Measurements from ENCODE around the gene ABCC8.
A peak's percentile ranks its signal among the peaks of the same experiment; 100 is the strongest.

The ABCC8 gene

DNA sequence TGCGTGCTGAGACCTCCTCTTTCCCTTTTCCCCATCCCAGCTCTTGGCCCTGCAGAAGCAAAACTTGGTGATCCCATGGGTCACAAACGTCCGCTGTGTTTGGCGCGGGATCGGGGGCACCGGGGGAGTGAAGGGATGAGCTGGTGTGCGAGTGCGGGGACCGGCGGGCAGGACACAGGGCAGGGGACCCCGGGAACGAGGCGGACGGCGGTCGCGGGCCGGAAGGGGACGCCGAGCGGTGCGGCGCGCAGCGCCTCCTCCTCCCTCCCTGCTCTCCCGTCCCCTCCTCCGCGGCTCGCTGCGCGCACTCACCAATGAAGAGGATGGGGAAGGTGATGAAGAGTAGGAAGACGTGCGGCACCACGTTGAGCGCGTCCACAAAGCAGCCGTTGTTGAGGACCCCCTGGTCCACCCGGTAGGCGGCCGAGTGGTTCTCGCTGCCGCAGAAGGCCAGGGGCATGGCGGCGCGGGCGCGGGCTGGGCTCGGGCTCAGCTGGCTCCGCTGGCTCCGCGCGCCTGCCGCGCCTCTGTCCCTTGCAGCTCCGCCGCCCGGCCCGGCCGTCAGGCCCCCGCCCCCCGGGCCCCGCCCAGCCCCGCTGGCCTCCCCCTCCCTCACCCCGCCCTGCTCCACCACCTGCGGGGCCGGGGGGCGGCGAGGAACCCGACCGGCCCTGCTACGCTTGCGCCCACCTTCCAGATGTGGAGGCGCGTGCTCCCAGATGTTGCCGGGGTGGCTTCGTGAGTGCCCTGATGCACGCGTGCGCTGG is at the start of gene ABCC8:
Gene ABCC8 (minus strand): TSS at position 529 of the 767 bp plus-strand sequence. CDS start 69 bp downstream, at position 460.
- Histone ChIP-seq H3K36me3 (ENCODE audit: control insufficient read depth, insufficient read depth, low read length) (no peaks in the 10 kb centered on the region), H3K27me3 (ENCODE audit: control insufficient read depth, insufficient read depth, low read length) (peaks cover 15% of the 10 kb centered on the region), H3K4me3 (ENCODE audit: low read length) (peak within 1 kb of the TSS; percentile 22), H3K27ac (ENCODE audit: low read depth, low read length) (no peak within 1 kb of the TSS), H3K9ac (ENCODE audit: low read length) (no peak within 1 kb of the TSS), H3K4me1 (ENCODE audit: control insufficient read depth, insufficient read depth, low read length) (no peaks in the 10 kb centered on the region)

DNA sequence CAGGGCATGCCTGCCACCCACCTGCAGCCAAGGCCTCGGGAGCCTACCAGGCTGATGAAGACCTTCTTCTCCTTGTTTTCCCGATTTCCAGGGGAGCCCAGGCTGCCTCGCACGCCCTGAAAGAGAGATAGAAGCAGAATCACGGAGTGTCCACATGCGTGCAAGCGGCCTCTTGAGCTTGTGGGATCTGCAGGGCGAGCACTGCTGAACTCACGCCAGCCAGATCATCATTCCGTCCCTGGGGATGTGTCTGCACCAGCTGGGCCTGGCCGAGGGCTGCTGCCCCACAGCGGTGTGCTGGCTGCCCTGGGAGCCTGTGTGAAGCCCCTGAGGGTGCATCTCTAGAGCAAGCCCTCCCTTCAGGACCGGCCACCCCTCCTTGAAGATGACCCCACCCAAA is 49.7 kb upstream of the ABCC8 start:
- no peaks in the 10 kb centered on the region for H3K27me3 ChIP-seq (ENCODE audit: control insufficient read depth, insufficient read depth, low read length)

DNA sequence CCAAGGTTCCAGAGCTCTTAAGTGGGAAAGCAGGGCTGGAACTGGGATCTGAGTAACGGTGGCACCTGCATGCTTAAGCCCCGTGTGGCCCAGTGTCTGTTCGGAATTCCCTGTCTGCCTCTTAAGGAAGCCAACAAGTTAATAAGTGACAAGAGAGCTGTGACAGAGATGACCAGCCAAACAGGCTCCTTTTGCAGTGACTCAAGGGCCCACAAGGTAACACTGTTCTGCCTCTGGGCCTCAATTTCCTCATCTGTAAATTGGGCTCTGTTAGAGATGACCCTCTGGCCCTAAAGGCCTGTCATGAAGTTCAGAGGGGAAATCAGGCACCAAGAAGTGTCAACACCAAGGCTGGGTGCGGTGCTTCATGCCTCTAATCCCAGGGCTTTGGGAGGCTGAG is 48.9 kb upstream of the ABCC8 start:
- no peaks in the 10 kb centered on the region for H3K36me3 ChIP-seq (ENCODE audit: control insufficient read depth, insufficient read depth, low read length)
- no peaks in the 10 kb centered on the region for H3K27me3 ChIP-seq (ENCODE audit: control insufficient read depth, insufficient read depth, low read length)
- H3K4me1 ChIP-seq (ENCODE audit: control insufficient read depth, insufficient read depth, low read length), result no peaks in the 10 kb centered on the region
- no peak overlapping the region for H3K27ac ChIP-seq (ENCODE audit: low read depth, low read length)
- no peak overlapping the region for H3K4me3 ChIP-seq (ENCODE audit: low read length)
- no peak overlapping the region for H3K9ac ChIP-seq (ENCODE audit: low read length)

More for the DNA sequence above, 49.7 kb upstream of the ABCC8 start:
- no peaks in the 10 kb centered on the region for H3K36me3 ChIP-seq (ENCODE audit: control insufficient read depth, insufficient read depth, low read length)
- H3K27ac ChIP-seq (ENCODE audit: low read depth, low read length), result no peak overlapping the region
- no peaks in the 10 kb centered on the region for H3K4me1 ChIP-seq (ENCODE audit: control insufficient read depth, insufficient read depth, low read length)
- no peak overlapping the region for H3K9ac ChIP-seq (ENCODE audit: low read length)
- H3K4me3 ChIP-seq (ENCODE audit: low read length), result no peak overlapping the region

DNA sequence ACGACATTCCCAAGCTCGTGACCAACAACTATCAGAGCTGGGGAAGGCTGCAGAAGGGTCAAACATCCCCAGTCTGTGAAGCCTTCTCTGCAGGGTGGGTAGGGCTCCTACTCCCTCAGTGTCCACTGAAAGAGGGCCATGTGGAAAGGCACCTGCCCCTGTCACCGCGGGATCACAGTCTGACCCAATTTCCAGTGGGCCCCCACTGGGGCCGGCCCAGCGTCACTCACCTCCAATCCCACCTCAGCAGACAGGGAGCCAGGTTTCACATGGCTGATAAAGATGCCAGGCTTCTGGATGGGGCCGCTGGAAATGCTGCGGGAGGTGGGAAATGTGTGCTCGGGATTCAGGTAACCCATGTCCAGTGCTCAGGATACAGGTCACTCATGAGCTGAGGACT is 47.6 kb upstream of the ABCC8 start:
- Histone ChIP-seq H3K4me1 (ENCODE audit: control insufficient read depth, insufficient read depth, low read length) (no peaks in the 10 kb centered on the region), H3K27ac (ENCODE audit: low read depth, low read length) (no peak overlapping the region), H3K9ac (ENCODE audit: low read length) (no peak overlapping the region), H3K27me3 (ENCODE audit: control insufficient read depth, insufficient read depth, low read length) (no peaks in the 10 kb centered on the region), H3K36me3 (ENCODE audit: control insufficient read depth, insufficient read depth, low read length) (no peaks in the 10 kb centered on the region), H3K4me3 (ENCODE audit: low read length) (no peak overlapping the region)

DNA sequence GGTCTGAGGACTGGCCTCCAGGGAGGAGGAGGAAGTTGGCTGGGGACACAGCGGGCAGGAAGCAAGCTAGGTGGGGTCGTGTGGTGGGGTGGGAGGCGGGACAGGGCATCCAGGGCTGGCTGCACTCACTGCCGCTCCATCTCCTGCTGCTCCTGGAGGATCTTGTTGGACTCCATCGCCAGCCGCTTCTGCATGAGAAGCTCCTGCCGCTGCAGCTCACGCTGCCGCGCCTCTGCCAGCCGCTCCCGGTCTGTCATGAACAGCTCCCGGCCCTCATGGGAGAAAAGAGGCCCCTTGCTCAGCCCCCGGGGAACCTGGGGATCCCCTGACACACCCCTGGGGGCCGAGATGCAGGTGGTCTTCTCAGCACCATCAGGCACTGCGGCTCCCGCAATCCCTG is 46.0 kb upstream of the ABCC8 start:
- Histone ChIP-seq H3K4me3 (ENCODE audit: low read length) (no peak overlapping the region), H3K36me3 (ENCODE audit: control insufficient read depth, insufficient read depth, low read length) (no peaks in the 10 kb centered on the region), H3K27ac (ENCODE audit: low read depth, low read length) (no peak overlapping the region), H3K27me3 (ENCODE audit: control insufficient read depth, insufficient read depth, low read length) (no peaks in the 10 kb centered on the region), H3K4me1 (ENCODE audit: control insufficient read depth, insufficient read depth, low read length) (no peaks in the 10 kb centered on the region), H3K9ac (ENCODE audit: low read length) (no peak overlapping the region)

DNA sequence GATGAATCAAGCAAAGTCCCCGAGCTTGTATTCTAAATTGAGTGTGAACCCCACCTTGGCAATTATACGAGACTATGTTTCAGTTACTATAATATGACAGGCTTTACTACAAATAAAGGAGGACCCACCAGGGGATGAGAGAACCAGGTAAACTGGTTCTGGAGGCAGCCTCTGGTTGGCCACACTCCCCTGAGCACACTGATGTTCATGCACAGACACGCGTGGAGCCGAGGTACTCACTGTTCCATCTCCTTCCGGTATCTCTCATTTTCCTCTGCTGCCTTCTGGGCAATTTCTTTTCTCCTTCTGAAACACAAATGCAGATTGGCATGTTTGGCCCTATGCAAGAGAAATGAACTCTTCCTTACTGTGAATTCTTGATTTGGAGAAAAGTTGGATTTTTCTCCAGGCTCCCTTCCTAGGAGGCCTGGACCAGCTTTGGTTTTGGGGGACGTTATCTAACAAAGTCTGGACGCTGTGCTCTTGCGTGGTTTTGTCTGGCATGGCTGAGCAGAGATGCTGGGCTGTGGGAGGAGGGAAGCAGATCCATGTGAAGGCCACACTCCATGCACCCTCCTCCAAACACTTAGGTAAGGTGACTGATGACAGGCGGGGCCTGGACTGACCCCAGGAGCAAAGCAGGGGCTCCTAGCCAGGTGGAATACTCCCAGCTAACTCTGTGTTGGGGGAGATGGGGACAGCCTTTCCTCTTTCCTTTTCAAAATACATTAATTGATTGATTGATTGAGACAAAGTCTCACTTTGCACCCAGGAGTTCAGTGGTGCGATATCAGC is 44.7 kb upstream of the ABCC8 start:
- Histone ChIP-seq H3K4me3 (ENCODE audit: low read length) (no peak overlapping the region), H3K27ac (ENCODE audit: low read depth, low read length) (no peak overlapping the region), H3K4me1 (ENCODE audit: control insufficient read depth, insufficient read depth, low read length) (no peaks in the 10 kb centered on the region), H3K9ac (ENCODE audit: low read length) (no peak overlapping the region), H3K27me3 (ENCODE audit: control insufficient read depth, insufficient read depth, low read length) (no peaks in the 10 kb centered on the region), H3K36me3 (ENCODE audit: control insufficient read depth, insufficient read depth, low read length) (no peaks in the 10 kb centered on the region)

DNA sequence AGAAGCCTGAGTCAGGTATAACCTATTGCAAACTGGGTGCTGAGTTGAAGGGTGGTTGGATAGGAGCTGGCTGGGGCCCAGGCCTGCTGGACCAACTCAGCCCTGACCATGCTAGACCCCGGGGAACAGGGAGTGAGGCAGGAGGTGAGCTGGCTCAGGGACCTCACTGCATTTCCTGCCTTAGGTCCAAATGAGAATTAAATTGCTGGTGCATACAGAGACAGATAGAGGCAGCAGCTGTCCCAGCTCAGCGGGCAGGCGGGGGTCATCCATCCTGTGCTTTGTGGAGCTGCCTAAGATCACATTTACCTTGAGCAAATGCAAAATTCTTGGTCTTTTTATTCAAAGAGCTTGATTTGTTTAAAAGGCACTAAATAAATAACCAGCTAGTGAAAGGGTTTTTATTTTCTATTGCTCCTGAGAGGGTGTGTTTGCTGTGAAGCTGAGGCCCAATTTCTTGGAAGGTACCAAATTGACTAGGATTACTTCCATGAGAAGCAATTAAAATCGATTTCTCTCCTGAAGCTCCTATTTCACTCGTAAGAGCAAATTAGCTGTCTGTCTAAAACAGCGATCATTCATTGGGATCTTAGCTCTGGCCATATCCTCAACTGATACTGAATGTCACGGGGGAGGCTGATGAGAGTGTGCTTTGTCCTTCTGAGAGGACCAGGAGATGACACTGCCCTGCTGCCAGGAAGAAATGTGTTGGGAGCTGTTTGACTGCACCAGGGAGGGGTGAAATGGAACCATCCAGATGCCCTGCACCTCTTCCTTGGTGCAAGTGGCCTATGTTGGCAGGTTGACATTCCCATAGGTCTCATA is 42.6 kb upstream of the ABCC8 start:
- no peak overlapping the region for H3K27ac ChIP-seq (ENCODE audit: low read depth, low read length)
- no peaks in the 10 kb centered on the region for H3K36me3 ChIP-seq (ENCODE audit: control insufficient read depth, insufficient read depth, low read length)
- no peak overlapping the region for H3K4me3 ChIP-seq (ENCODE audit: low read length)
- no peaks in the 10 kb centered on the region for H3K27me3 ChIP-seq (ENCODE audit: control insufficient read depth, insufficient read depth, low read length)
- H3K9ac ChIP-seq (ENCODE audit: low read length), result no peak overlapping the region
- H3K4me1 ChIP-seq (ENCODE audit: control insufficient read depth, insufficient read depth, low read length), result no peaks in the 10 kb centered on the region

DNA sequence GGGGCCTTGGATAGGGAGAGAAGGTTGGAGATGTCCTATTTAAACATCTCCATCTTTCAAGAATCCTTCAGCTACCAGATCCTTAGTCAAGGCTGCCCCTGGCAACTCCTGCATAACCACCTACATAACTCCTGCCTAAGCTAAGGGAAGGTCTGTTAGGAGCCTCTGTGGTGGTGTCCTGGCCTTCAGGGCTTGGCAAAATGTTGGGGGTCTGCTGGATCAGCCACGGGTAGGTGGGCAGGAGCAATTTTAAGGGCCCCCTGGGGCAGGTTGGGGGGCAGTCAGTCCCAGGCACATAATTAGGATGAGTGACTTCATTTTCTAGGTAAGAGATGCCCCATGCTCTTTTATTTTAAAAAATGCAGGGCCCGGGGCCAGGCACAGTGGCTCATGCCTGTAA is 41.7 kb upstream of the ABCC8 start:
- H3K36me3 ChIP-seq (ENCODE audit: control insufficient read depth, insufficient read depth, low read length), result no peaks in the 10 kb centered on the region
- H3K27ac ChIP-seq (ENCODE audit: low read depth, low read length), result no peak overlapping the region
- no peaks in the 10 kb centered on the region for H3K4me1 ChIP-seq (ENCODE audit: control insufficient read depth, insufficient read depth, low read length)

DNA sequence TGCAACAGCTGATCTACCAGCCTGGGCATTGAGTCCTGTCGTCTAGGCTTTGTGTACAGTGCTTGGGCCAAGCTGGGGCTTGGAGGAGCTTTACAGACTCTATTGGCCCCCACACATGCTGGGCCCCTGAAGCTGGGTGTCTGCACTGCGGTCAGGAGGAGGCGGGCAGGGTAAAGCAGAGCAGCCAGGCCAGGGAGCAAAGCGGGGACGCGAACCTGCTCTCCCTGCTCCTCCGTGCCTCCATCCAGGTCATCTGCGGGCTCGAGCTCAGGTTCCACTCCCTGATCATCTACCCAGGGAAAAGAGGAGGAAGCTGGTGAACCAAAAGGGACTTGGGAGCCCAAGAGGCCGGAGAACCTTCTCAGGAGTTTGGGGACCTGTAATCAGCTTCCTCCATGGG is 40.5 kb upstream of the ABCC8 start:
- Histone ChIP-seq H3K9ac (ENCODE audit: low read length) (no peak overlapping the region), H3K36me3 (ENCODE audit: control insufficient read depth, insufficient read depth, low read length) (no peaks in the 10 kb centered on the region), H3K4me3 (ENCODE audit: low read length) (no peak overlapping the region)

More for the DNA sequence above, 41.7 kb upstream of the ABCC8 start:
- Histone ChIP-seq H3K4me3 (ENCODE audit: low read length) (no peak overlapping the region), H3K27me3 (ENCODE audit: control insufficient read depth, insufficient read depth, low read length) (no peaks in the 10 kb centered on the region), H3K9ac (ENCODE audit: low read length) (no peak overlapping the region)

DNA sequence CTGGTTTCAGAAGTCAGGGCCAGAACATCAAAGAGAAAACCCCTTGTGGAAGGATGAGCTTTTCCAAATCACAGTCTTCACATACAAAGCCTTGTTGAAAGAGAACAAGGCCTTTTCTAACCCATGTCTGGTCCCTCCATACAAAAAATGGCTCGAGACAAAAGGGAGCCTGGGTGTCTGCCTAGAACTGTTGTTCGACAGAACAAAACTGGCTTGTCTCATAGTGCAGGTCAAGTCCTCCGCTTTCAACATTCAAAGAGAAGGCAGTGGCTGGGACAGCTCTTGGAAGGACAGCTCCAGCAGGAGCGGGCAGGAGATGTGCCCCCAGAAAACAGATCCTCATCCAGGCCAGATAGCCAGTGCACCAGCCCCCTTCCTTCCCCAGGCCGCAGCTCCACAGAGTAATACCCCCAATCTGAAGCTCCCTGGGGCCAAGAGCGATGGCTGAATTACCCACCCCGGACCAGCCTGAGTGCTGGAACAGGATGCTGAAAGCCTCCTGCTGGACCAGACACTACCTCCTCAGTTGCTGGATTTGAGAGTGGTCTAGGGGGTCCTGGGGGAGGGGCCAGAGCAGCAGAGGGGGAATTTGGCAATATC is 40.0 kb upstream of the ABCC8 start:
- H3K9ac ChIP-seq (ENCODE audit: low read length), result no peak overlapping the region

More for the DNA sequence above, 40.5 kb upstream of the ABCC8 start:
- Histone ChIP-seq H3K27me3 (ENCODE audit: control insufficient read depth, insufficient read depth, low read length) (no peaks in the 10 kb centered on the region), H3K4me1 (ENCODE audit: control insufficient read depth, insufficient read depth, low read length) (no peaks in the 10 kb centered on the region), H3K27ac (ENCODE audit: low read depth, low read length) (no peak overlapping the region)

DNA sequence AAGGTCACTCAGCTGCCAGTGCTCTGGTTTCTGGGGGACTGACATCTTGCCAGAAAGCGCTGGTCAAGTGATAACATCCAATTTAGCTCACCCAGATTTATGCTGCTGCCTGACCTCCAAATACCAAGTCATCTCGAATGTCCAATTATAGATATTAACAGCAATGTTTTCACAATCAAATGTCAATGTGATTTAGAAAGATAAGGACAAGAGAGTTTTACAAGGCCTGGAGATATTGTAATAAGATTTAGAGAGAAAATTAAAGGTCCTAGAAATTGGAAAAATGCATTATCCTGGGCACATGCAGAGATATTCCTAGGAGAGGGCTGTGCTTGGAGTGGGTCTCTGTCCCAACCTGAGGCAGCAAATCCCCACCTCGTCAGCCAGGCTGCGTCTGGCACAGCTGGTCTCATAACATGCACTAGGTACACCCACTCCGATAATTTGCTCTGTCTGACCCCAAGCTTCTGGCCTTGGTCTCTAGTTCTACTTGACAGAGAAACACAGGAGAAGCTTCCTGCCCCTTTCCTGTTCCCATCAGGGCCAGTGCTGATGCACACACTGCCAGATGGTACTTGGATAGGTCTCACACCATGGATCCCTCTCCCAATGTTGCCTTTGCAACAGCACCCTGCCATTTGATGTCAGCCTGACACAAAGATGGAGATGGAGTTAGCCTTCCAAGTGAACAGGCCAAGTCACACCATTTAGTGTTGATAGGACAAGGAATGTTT is 39.0 kb upstream of the ABCC8 start:
- H3K4me1 ChIP-seq (ENCODE audit: control insufficient read depth, insufficient read depth, low read length), result no peaks in the 10 kb centered on the region
- H3K27ac ChIP-seq (ENCODE audit: low read depth, low read length), result no peak overlapping the region
- no peaks in the 10 kb centered on the region for H3K27me3 ChIP-seq (ENCODE audit: control insufficient read depth, insufficient read depth, low read length)
- H3K9ac ChIP-seq (ENCODE audit: low read length), result no peak overlapping the region
- H3K4me3 ChIP-seq (ENCODE audit: low read length), result no peak overlapping the region
- H3K36me3 ChIP-seq (ENCODE audit: control insufficient read depth, insufficient read depth, low read length), result no peaks in the 10 kb centered on the region

More for the DNA sequence above, 40.0 kb upstream of the ABCC8 start:
- Histone ChIP-seq H3K4me1 (ENCODE audit: control insufficient read depth, insufficient read depth, low read length) (no peaks in the 10 kb centered on the region), H3K36me3 (ENCODE audit: control insufficient read depth, insufficient read depth, low read length) (no peaks in the 10 kb centered on the region), H3K27me3 (ENCODE audit: control insufficient read depth, insufficient read depth, low read length) (no peaks in the 10 kb centered on the region), H3K4me3 (ENCODE audit: low read length) (no peak overlapping the region), H3K27ac (ENCODE audit: low read depth, low read length) (no peak overlapping the region)
